ENCODE measurements around the gene FSTL1.

Gene FSTL1

DNA sequence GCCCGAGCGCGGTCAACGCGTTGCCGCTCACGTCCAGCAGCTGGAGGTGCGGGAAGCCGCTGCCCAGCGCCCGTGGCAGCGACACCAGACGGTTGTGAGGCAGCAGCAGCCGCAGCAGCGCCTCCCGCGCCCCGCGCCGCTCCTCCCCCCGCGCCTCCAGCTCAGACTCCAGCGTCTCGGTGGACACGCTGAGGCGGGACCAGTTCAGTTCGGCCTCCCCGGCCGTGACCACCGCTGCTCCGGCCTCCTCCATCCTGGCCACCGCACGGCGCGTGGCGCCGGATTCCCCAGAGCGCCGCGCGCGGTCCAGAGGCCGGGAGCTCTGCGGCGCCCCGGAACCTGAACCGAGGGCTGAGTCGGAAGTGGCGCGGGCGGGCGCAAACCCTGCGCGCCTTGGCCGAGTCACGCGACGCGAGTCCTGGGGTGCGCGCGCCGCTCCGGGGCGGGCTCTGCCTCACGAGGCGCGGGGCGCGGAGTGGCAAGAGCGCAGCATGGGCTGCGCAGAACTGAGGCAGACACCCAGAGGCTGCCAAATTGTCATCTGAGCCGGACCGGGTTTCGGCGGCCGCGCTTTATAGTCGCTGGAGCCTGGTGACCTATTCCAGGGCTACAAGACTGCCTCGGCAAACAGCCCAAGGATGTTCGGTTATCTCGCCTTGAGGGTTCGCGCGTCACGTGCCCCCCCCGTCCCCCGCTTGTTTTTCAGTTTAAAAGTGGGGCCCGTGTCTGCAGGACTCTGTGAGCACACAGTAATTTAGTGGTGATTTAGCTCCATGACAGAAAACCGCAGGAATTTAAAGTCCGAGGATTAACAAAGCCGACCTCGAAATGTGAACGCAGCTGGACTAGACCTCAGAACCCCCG lies 101.6 kb downstream of the FSTL1 start, which contains the start of gene LRRC58:
TSS of gene LRRC58 (minus strand) at position 364 of the 864 bp plus-strand sequence. CDS start at position 253, 111 bp downstream.
- peak; percentile 67 for DNase-seq

DNA sequence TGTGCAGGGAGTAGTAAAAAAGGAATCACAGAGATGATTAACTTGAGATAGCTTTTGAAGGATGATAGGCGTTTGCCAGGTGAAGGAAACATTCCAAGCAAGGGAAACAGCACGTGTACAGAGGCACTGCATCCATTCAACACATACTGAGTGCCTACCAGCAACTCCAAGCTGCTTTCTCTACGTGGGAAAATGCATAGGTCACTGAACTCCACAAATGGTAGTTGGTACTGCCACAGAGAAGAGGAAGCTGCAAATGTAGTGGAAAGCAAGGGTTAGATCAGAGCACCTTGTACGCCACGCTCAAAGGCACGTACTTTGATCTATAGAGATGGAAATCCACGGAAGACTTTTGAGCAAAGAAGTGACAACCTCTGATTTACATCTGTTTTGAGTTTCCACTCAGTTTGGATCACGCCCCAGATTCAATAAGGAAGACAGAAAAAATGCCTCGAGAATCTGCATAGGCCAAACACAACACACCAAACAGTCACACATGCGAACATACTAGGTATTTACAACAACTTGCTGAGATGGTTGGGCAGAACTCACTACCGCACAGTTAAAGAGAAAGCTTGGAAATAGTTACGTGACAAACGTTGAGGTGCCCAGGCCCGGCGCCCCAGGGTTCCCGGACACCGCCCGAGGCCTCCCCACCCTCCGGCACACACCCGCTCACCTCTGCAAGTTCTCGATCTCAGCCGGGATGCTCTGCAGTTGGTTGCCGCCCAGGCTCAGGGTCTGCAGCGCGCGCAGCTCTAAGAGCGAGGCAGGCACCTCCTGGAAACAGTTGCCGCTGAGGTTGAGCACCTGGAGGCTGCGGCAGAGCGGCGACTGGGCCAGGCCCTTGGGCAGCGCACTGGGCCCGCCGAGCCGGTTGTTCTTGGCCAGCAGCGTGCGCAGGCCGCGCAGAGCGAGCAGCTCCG lies 102.5 kb downstream of the FSTL1 start:
- DNase-seq, result peak; percentile 44

DNA sequence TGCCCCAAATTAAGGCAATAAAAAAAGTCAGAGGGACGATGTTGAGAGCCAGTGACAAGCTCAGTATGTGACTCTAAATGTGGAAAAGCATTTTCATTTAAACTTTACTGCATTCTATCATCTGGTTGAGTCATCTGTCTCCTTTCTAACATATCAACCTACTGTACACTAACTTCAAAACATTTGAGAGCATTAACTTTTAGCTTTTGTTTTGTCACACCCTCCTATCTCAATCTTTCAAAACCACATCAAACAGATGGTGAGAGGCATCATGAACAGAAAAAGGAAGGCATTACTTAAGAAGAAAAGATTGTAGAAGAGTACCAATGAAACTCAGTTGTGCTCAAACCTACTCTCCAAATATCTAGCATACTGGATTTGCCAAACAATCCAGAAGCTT lies 106.4 kb downstream of the FSTL1 start:
- DNase-seq, result no peak

Measured in GF-D8 (cell line).